NAMALWA (cell line): ENCODE data around the gene RNF220.

Experiments used
- DNase-seq: peaks from one replicate; pipeline ENCODE4 v3.0.0-alpha.2; 2015; ENCODE audit warnings: low spot score

RNF220 gene

DNA sequence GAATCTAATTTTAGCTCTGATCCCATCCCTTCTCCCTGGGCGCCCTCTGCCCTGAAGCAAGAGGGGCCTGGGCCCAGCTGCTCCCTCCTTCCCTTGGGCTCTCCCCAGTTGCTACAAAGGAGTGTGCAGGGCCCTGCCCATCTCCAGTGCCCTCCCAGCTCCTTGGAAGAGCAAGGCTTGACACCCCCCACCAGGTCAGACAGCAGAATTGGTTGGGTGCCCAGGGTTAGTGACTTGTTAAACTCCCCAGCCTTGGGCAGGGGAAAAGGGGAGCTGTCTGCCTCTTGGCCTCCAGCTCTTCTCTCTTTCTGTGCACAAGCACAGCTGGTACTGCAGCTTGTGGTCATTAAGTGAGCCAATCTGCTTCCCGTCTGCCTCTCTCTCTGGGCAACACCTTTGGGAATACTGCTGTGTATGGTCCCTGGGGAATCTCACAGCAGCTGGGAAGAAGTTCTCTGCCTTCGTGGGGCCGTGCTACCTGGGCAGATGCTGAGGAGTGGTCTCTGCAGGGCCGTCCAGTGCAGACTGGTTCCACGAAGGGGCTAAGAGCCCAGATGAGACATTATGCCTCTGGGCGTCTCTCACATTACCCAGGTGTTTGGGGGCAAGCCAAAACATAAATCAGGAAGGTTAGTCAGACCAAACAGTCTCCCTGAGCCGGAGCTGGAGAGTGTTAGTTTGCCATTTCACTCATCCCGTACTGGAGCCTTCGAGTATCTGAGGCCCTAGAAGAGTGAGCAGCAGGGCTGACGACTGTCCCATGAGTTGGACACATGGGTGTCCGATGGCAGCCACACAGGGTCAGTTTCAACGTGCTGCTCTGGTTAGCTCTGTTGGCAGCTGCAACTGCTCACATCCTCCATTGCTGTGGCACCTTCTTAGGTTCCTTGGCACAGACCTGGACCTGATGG is 231.9 kb downstream of the RNF220 start:
- DNase-seq = no peak

GRCh38 chr1:44637702-44638411 is 232.8 kb downstream of the RNF220 start:
- no peak for DNase-seq

DNA sequence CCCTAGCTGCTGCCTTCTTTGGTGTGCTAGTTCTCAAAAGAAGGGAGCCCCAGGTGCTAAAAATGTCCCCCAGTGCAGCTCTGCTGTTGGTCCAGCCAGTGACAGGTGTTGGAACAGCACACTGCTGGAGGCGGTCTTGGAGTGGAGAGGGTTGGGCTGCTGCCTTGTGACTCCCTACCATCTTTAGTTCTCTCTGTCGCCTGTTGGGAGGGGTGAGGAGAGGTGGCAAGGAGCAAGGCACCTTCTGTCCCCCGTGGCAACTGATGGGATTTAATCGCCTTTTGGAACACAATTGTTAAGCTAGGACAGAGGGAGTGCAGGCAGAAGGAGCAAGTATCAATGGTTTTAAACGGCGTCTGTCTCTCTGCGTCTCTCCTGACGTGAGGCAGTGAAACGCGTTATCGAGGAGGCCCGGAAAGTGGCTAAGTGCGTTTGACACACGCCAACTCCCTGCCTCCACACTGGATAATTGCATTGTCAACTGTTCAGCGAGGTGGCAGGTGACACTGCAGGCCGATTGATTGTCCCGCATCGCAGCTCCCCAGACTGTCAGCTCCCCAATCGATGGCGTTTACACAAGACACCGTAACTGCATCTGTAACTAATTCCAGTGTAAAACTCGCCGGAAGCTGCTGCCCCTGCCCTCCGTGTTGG is 235.3 kb downstream of the RNF220 start:
- no peak for DNase-seq

DNA sequence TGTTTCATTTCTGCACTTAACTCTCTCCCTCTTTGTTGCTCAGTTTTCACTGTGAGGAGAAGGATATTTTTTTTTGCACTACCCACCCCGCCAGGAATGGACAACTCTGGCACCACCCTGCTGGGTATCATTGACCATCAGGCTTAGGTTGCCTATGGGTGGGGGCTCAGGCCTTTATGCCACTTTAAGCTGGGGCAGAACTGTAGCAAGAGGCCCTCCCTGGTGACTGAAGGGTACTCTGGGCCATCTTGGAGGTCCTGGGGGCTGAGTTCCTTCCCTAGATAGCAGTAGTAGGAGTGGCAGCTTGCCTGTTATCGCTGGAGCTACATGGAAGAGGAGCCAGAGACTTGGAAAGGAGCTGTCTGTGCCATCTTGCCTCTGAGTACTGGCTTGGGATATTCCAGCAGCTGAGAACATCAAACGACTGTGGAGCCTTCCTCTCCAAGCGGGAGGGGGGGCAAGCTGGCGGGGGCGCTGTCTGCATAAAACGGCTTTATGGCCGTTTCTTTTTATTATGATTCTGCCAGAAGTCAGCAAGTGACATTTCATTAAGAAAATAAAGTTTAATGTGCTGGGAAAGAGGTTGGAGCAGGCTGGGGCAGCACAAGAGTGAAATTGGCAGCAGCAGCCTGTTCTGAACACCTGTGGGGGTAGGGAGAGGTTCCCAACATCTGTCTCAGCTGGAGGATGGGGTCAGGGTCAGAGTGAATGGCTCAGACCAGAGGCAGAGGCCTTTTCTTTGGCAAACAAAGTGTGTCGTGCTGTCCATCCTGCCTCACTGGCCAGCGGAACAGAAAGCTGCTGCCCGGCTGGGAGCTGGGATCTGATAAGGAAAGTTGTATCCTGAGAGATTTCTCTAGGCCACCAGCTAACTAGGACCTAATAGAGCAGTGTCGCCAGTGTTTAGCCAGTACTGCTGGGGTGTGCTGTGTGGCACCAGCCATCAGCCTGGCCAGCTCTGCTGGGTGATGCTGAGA is 236.4 kb downstream of the RNF220 start:
- DNase-seq = no peak

DNA sequence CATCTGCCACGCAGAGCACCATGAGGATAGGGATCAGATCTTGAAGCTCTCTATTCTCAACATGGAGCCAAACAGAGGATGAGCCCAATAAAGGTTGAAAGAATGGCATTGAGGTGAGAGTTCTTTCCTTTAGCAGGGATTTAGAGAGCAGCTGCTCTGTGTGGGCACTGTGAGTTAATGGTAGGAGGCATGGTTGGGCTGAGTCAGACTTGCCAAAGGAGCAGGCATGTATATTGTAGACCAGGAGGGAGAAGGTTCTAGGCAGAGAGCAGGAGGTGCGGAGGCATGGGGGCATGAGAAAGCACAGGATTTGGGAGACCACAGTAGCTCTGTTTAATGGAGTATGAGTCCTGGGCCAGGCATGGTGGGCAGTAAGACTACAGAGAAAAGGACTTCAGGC is 237.2 kb downstream of the RNF220 start:
- no peak for DNase-seq

DNA sequence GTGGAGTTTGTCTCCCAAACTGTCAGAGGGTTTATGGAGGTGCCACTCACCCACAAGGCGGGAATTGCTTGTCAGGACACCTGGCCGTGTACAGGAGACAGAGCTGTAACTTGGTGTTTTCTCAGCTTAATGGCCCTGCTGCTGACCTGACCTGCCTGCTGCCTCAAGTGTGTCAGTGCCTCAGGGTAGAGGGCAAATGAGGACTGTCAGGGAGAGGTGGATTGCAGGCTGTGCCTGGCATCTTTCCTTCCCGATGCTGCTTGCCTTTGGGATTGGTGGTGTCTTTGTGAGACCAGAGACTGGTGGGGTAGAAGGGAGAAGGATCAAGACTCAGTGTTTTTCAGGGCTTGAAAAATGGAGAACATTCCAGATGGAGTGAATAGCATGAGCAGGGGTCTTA is 237.9 kb downstream of the RNF220 start:
- no peak for DNase-seq

GRCh38 chr1:44643721-44644334 is 238.8 kb downstream of the RNF220 start:
- DNase-seq = no peak

GRCh38 chr1:44644806-44645205 is 239.8 kb downstream of the RNF220 start:
- DNase-seq = no peak

DNA sequence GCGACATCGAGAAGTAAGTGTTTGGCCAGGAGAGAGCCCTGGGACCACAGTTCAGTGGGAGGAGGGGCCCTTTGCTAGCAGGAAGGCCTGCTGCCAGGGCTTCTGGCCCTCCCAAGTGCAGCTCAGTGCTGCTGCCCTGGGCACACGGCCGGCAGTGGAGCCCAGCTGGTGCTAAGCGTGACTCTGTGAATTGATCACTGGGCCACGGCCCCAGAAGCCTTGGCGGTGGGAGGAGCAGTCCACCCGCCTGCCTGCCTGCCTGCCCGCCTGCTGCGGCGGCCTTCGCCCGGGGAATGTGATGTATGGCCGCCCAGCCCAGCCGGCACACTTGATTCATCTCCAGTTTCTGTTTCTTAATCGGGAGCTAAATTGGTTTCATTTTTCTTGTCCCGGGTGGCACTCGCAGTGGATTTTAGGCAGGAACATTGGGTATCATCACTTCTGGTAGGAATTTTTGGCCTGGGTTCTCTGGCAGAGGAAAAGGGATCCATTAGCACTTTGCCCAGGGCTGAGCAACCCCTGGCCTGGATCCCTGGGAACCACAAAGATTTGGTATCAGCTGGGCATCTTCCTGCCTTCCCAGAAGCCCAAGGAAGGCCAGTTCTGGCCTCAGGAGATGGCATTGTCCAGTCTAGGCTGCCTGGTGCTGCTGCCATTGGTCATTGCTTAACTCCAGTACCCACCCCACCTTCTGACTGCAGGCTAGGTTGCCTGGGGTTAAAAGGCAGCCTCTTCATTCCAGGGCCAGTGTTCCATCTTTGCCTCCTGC is 240.6 kb downstream of the RNF220 start:
- no peak for DNase-seq

DNA sequence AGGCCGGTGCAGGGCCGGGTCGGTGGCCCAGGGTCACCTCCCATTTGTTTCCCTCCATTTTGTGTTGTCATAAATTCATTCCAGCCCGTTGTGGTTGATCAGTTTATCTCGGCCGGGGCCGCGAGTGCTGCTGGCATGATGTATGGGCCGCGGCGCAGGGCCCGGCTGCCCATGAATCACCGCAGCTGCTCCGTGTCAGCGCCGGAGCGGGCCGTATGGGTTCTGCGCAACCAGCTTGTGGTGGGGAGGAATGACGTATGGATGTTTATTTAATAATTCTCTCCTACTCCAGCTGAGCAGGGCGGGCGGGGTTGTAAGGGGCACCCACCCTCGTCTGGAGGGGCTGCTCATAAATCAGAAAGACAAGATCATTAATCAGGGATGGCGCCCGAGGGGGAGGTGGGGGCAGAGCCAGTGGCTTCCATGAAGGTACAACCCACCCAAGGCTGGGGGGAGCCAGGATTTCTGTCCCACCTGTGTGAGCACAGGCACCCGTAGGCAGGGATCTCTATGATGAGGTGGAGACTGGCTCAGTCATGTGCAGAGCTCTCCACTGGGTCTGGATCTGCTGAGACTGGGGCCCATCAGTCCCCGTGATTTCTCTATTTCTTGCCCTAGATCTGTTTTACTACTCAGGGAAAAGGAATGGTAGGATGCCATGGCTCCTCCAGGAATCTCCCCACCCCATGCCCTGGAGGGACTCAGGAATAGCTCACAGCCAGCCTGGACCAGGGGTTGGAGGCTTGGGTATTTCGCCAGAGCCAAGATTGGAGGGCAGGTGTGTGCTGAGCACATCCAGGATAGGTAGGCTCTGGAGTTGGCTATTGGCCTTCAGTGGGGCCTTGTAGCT is 241.4 kb downstream of the RNF220 start:
- no peak for DNase-seq

DNA sequence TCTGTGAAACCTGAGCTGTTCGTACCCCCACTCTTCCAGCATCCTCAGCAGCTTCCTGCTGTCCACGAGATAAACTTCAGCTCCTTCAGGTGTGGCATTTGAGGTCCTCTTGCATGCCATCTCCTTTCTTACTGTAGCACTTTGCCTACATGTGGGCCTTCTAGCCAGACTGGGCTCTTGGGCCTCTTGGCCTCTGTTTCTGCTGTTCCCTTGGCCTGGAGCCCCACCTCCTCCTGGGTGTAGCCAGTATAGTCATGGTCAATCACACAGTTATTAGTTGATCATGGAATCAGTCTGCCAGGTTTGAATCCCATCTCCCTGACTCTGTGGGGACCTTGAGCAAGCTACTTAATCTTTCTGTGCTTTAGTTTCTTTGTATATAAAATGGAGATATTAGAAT is 242.8 kb downstream of the RNF220 start:
- no peak for DNase-seq

GRCh38 chr1:44648529-44649250 is 243.6 kb downstream of the RNF220 start:
- no peak for DNase-seq

DNA sequence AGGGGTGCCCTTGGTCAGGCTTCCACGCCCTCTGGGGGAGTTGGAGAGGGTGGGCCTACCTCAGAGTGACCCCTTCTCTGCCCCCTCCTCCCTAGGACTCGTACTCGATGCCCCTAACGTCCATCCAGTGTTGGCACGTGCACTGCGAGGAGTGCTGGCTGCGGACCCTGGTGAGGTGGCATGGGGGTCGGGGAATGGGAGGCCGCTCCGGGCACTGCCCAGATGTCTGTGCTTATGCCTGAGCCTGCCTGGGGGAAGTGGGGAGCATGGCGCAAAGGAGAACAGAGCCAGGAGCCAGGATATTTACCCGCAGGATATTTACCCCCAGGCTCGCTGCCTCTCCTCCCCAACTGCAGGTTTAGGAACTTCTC is 244.7 kb downstream of the RNF220 start:
- no peak for DNase-seq

GRCh38 chr1:44650159-44650831 is 245.2 kb downstream of the RNF220 start:
- no peak for DNase-seq

- no peak for DNase-seq
These were observed 246.0 kb downstream of the RNF220 start for GRCh38 chr1:44651069-44651468.

DNA sequence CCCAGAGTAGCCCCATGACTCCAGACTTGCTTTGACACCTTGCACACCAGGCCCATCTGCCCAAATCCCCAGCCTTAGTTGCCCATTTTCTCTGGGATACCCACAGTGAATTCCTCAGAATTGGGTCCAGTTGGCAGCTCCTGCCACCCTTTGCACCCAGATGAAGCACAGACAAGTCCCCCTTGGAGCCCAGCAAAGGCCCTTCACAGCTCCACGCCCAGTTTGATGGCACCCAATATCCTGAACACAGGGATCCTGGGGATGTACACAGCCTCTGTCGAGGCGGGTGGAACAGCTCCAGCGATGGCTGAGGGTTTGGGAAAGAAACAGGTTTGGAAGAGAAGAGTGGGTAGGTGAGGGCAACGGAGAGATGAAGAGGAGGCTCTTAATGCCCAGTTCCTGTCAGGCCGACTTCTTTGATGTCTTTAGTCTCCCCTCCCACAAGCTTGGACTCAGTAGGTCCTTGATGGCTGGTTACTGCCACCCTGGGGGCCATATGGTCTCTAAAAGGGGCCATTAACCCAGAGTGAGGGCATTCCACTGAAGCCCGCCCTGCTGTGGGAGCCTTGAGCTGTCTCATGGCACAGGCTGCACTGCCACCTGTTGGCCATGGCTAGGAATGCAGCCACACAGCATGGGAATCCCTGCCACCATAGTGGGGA is 247.5 kb downstream of the RNF220 start:
- peak; percentile 85 for DNase-seq

DNA sequence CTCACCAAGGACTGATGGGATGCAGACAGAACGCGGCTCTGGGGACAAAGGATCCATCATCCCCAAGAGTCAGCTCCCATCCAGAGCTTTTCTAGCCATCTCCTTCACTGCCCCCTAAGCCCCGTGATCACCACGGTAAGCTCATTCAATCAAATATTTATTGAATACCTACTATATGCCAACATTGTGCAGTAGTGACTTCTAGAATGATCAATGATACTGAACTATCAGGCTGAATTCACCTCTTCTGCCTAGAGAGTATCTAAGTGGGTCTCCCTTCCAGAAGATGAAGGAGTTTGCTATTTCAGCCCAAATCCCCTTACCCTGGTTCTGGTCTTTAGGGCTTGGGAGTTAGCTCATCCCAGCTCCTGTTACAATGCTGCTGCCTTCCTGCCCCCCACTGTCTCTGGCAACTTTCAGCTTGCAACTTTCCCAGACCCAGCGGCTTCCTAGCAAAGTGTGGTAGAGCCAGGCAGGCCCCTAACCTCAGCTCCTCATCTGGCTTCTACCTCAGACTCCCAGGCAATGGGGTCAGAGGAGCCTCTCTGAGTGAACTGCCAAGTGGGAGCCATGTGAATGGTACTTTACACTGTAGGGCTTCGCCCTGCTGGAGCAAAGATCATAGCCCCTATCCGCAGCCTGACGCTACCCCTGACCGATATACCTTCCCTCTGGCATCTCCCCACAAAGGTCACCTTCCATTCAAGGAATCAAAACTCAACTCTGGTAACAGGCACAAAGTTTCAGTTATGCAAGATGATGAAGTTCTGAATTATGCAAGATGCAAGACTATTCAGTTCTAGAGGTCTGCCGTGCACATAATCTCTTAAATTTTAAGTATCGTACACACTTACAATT is 248.3 kb downstream of the RNF220 start:
- no peak for DNase-seq
